A549 treated with ZK216348 at 1 μM for 4 hours (cell line): ENCODE results near the gene ABHD16A. TPM values are rescaled to one million over a fixed set of nuclear protein-coding genes. Genes with fewer than 3 reads are reported as not detected.

Source experiments
- total RNA-seq: library from RNA; stranded (reverse); fragments of 200-300 nt; extraction: Qiagen RNA extraction; gene quantifications from 5 replicates; pipeline ENCODE4 v1.2.3, GENCODE V29; 2022; ENCODE audit warnings: low read depth

ABHD16A gene
- total RNA-seq, 1 experiment from 2014 or later = 17.6 TPM

GRCh38 chr6:31655349-31656237 lies 47.5 kb downstream of the ABHD16A start, which contains the start of gene APOM:
TSS of gene APOM (plus strand) at chr6:31655894. CDS start at chr6:31655967, 73 bp downstream.

Other genes starting within 250 kb of the ABHD16A start
- 5.2 to 8.6 TPM (median 7.9 TPM) in 5 replicates for gene MICB, start 205.2 kb downstream of the ABHD16A start, total RNA-seq
- not detected in 5 replicates for gene MCCD1, start 174.4 kb downstream of the ABHD16A start, total RNA-seq
- 359 to 433 TPM (median 396 TPM) in 5 replicates for gene DDX39B, start 161.3 kb downstream of the ABHD16A start, total RNA-seq
- gene ATP6V1G2, start 156.7 kb downstream of the ABHD16A start, total RNA-seq = 0.33 to 1.3 TPM (median 0.69 TPM) in 5 replicates
- 5.9 to 13.0 TPM (median 12.5 TPM) in 5 replicates for gene NFKBIL1, start 155.7 kb downstream of the ABHD16A start, total RNA-seq
- not detected in 5 replicates for gene LTA, start 131.0 kb downstream of the ABHD16A start, total RNA-seq
- gene TNF, start 127.8 kb downstream of the ABHD16A start, total RNA-seq = 0.08 TPM in 1 of 5 replicates, not detected in the others
- gene LTB, start 120.9 kb downstream of the ABHD16A start, total RNA-seq = 0.21 to 0.76 TPM (median 0.45 TPM) in 4 of 5 replicates, not detected in the other
- gene LST1, start 117.0 kb downstream of the ABHD16A start, total RNA-seq = not detected in 5 replicates
- gene NCR3, start 110.3 kb downstream of the ABHD16A start, total RNA-seq = not detected in 5 replicates
- not detected in 5 replicates for gene AIF1, start 88.1 kb downstream of the ABHD16A start, total RNA-seq
- gene PRRC2A, start 82.6 kb downstream of the ABHD16A start, total RNA-seq = 59.3 to 94.8 TPM (median 86.5 TPM) in 5 replicates
- 100 to 165 TPM (median 145 TPM) in 5 replicates for gene BAG6, start 50.7 kb downstream of the ABHD16A start, total RNA-seq
- 2.2 to 3.7 TPM (median 3.5 TPM) in 5 replicates for gene APOM, start 47.4 kb downstream of the ABHD16A start, total RNA-seq
- gene C6orf47, start 42.5 kb downstream of the ABHD16A start, total RNA-seq = 11.1 to 14.5 TPM (median 12.9 TPM) in 5 replicates
- 9.6 to 16.8 TPM (median 12.8 TPM) in 5 replicates for gene GPANK1, start 38.3 kb downstream of the ABHD16A start, total RNA-seq
- 168 to 192 TPM (median 170 TPM) in 5 replicates for gene CSNK2B, start 37.2 kb downstream of the ABHD16A start, total RNA-seq
- gene LY6G5B, start 33.3 kb downstream of the ABHD16A start, total RNA-seq = 3.2 to 6.4 TPM (median 5.2 TPM) in 5 replicates
- 1.1 to 1.6 TPM (median 1.5 TPM) in 5 replicates for gene LY6G5C, start 22.3 kb downstream of the ABHD16A start, total RNA-seq
- not detected in 5 replicates for gene LY6G6F, start 3.5 kb upstream of the ABHD16A start, total RNA-seq
- not detected in 5 replicates for gene LY6G6D, start 12.0 kb upstream of the ABHD16A start, total RNA-seq
- 0.20 to 0.42 TPM (median 0.29 TPM) in 3 of 5 replicates, not detected in the others for gene LY6G6C, start 18.4 kb upstream of the ABHD16A start, total RNA-seq
- gene MPIG6B, start 20.0 kb upstream of the ABHD16A start, total RNA-seq = not detected in 5 replicates
- gene DDAH2, start 26.0 kb upstream of the ABHD16A start, total RNA-seq = 27.1 to 32.0 TPM (median 31.7 TPM) in 5 replicates
- 433 to 509 TPM (median 491 TPM) in 5 replicates for gene CLIC1, start 33.2 kb upstream of the ABHD16A start, total RNA-seq
- 13.3 to 18.7 TPM (median 13.6 TPM) in 5 replicates for gene MSH5, start 36.7 kb upstream of the ABHD16A start, total RNA-seq
- gene SAPCD1, start 59.3 kb upstream of the ABHD16A start, total RNA-seq = 3.7 to 5.9 TPM (median 4.9 TPM) in 5 replicates
- gene VWA7, start 74.0 kb upstream of the ABHD16A start, total RNA-seq = 0.53 to 2.7 TPM (median 1.1 TPM) in 5 replicates
- gene VARS1, start 92.4 kb upstream of the ABHD16A start, total RNA-seq = 43.4 to 61.7 TPM (median 60.4 TPM) in 5 replicates
- gene LSM2, start 103.6 kb upstream of the ABHD16A start, total RNA-seq = 52.1 to 67.9 TPM (median 59.7 TPM) in 5 replicates
- gene HSPA1L, start 112.0 kb upstream of the ABHD16A start, total RNA-seq = 1.4 to 2.2 TPM (median 1.9 TPM) in 5 replicates
- gene HSPA1A, start 112.2 kb upstream of the ABHD16A start, total RNA-seq = 129 to 401 TPM (median 295 TPM) in 5 replicates
- gene HSPA1B, start 124.4 kb upstream of the ABHD16A start, total RNA-seq = 78.0 to 284 TPM (median 227 TPM) in 5 replicates
- gene NEU1, start 159.5 kb upstream of the ABHD16A start, total RNA-seq = 20.9 to 35.3 TPM (median 29.4 TPM) in 5 replicates
- 0.18 to 0.50 TPM (median 0.29 TPM) in 3 of 5 replicates, not detected in the others for gene SLC44A4, start 175.7 kb upstream of the ABHD16A start, total RNA-seq
- gene EHMT2, start 194.4 kb upstream of the ABHD16A start, total RNA-seq = 17.2 to 32.6 TPM (median 30.9 TPM) in 5 replicates
- 2.0 to 5.0 TPM (median 4.5 TPM) in 5 replicates for gene ZBTB12, start 198.8 kb upstream of the ABHD16A start, total RNA-seq
- 0.33 to 0.47 TPM in 2 of 5 replicates, not detected in the others for gene C2, start 224.4 kb upstream of the ABHD16A start, total RNA-seq
- 1.6 to 3.2 TPM (median 2.0 TPM) in 5 replicates for gene CFB, start 242.8 kb upstream of the ABHD16A start, total RNA-seq